NB4 (cell line): ENCODE data around the gene CDH13.

Source experiments
- DNase-seq: peaks from one replicate; pipeline ENCODE4 v3.0.0; 2010; ENCODE audit warnings: low read depth
- H3K4me3 ChIP-seq: one replicate; pipeline ENCODE4 v1.5.1; 2011; ENCODE audit warnings: mild to moderate bottlenecking, low read depth, low read length, moderate library complexity
- MYC ChIP-seq: IDR thresholded peaks from 2 replicates; pipeline ENCODE4 v1.6.1; 2011; ENCODE audit warnings: low read depth, low read length
- POLR2A ChIP-seq: IDR thresholded peaks from 2 replicates; pipeline ENCODE4 v1.6.1; 2011; ENCODE audit warnings: mild to moderate bottlenecking; ENCODE audit not compliant: insufficient read length; ENCODE audit errors: extremely low read depth
- TF ChIP-seq, protein P1 (sequence below): IDR thresholded peaks from 2 replicates; pipeline ENCODE4 v1.6.1; 2011; ENCODE audit warnings: low read depth, low read length
- TF ChIP-seq, protein P2 (sequence below): IDR thresholded peaks from one replicate; pipeline ENCODE4 v1.5.1; 2012; ENCODE audit warnings: low read depth, low read length

CDH13 gene

DNA sequence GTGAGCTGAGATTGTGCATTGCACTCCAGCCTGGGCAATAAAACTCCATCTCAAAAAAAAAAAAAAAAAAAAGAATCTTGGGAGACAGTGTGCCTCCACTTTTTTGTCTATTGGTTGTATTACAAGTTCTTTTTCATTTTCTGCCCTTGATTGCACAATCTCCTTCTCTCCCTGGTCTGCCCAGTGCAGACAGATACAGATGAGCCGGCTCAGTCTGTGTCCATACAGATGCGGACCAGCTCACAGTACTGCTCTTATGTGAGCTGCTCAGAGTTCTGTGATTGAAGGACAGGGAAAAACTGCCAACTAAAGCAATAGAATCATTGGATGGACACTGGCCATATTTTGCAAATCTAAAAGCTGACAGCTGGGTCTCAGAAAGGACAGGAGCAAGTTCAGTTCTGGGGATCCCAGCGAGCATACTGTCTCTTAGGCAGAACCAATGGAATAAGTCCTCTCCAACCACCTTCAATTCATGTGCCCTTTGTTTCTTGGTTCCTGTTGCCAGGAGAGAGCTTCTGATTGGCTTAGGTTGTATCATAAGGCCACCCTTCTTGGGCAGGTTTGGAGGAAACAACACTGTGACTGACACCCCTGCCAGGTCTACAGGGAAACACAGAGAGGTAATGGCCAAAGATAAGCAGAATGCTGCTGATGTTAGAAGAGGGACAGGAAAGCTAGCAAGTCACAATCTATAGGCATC, 685.4 kb downstream of the CDH13 start:
- no peak overlapping the region for H3K4me3 ChIP-seq
- no peak for DNase-seq
- TF ChIP-seq, protein P1, sequence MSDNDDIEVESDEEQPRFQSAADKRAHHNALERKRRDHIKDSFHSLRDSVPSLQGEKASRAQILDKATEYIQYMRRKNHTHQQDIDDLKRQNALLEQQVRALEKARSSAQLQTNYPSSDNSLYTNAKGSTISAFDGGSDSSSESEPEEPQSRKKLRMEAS: no peak
- no peak for TF ChIP-seq POLR2A
- TF ChIP-seq, protein P2, sequence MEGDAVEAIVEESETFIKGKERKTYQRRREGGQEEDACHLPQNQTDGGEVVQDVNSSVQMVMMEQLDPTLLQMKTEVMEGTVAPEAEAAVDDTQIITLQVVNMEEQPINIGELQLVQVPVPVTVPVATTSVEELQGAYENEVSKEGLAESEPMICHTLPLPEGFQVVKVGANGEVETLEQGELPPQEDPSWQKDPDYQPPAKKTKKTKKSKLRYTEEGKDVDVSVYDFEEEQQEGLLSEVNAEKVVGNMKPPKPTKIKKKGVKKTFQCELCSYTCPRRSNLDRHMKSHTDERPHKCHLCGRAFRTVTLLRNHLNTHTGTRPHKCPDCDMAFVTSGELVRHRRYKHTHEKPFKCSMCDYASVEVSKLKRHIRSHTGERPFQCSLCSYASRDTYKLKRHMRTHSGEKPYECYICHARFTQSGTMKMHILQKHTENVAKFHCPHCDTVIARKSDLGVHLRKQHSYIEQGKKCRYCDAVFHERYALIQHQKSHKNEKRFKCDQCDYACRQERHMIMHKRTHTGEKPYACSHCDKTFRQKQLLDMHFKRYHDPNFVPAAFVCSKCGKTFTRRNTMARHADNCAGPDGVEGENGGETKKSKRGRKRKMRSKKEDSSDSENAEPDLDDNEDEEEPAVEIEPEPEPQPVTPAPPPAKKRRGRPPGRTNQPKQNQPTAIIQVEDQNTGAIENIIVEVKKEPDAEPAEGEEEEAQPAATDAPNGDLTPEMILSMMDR: no peak
- TF ChIP-seq MYC: no peak

DNA sequence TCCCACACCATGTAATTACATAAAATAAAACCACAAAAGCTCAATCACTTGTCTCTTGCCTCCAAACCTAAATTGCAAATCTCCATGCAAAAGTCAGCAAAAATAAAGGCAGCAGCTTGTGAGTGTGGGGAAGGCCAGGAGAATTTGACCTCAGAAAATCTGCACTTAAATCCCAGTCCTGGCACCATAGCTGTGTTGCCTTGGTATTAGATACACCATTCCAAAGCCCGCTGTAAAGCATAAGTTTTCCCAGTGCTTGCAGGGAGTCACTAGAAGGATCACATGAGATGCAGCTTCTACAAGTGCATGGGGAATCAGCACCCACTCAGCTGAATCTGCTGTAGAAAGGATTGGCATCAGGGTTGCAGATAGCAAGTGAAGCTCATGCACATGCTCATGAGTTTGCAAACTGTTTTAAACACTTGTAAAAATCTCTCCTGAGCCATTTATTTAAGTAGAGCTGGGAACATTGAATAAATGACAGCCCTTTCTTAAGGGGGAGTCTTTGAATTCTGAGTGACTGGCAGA, 686.0 kb downstream of the CDH13 start:
- no peak overlapping the region for H3K4me3 ChIP-seq
- no peak for DNase-seq
- TF ChIP-seq, protein P1: no peak
- TF ChIP-seq POLR2A (no peak), MYC (no peak)
- TF ChIP-seq, protein P2: no peak

DNA sequence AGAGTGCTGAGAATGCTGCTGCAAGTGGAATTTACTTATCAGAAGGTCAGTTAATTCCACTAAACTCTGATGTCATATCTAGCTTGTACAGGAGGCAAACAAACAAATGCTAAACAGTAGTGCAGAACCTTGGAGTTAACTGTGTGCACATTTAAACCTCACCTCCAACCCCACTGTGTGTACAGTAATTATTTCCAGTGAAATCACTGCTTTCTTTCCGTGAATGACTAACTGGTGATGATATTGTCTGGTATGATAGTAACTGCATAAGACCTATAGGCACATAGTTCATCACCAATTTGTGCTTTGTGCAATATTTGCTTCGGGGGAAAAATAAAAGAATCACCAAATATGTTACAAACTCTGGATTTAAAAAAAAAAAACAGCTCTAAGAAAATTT, 688.5 kb downstream of the CDH13 start:
- TF ChIP-seq POLR2A: no peak
- TF ChIP-seq, protein P2: no peak
- TF ChIP-seq, protein P1: no peak
- no peak for TF ChIP-seq MYC
- H3K4me3 ChIP-seq: no peak overlapping the region
- DNase-seq: no peak

DNA sequence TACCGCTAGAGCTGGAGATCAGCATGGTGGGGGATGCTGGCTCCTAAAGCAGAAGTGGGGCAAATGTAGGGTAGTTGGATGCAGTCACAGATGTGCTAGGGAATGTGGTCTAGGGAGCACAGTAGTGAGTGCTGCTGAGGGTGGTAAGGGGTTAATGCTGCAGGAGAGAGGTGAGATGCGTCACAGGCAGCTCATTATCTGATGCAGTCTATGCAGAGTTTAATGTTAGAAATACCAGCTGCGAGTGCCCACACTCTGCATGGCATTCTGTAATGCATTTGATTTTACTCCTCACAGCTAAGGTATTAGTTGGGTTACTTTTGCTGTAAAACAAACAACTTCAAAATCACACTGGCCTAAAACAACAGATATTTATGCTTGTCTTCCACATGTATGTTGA, 689.7 kb downstream of the CDH13 start:
- H3K4me3 ChIP-seq: no peak overlapping the region
- no peak for DNase-seq
- no peak for TF ChIP-seq POLR2A
- TF ChIP-seq, protein P2: no peak
- TF ChIP-seq, protein P1: no peak

DNA sequence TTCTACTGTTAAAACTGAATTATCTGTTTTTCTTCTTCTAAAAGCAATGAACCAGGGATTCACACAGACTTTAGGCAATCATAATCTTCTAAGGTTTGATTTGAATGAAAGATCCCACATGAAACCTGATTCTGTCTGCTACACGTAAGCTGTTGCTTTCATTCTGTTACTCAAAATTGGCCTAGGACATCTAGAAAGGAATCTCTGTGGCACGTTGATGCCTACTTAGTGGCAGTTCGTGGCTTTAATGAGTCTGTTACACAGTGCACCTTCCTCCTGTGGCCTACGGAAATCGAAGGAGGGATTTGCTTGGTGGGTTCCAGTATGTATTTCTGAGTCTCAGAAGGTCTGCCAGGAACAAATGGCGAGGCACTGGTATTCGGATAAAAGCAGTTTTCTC, 691.6 kb downstream of the CDH13 start:
- TF ChIP-seq, protein P2: no peak
- no peak for TF ChIP-seq MYC
- TF ChIP-seq, protein P1: no peak
- TF ChIP-seq POLR2A: no peak
- DNase-seq: no peak
- no peak overlapping the region for H3K4me3 ChIP-seq

DNA sequence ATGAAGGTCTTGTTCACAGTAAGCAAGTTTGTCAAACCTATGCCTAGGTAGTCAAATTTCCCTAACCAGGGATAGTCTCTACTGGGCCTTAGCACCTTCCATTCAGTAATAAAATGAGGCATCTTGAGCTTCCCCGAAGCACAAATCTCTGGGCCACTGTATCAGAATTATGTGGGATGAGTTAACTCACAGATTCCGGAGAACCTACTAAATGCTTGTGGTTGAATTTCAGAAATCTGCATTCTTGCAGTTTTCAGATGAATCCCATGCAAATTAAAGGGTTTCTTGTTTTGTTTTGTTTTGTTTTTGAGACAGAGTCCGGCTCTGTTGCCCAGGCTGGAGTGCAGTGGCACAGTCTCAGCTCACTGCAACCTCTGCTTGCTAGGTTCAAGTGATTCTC, 702.2 kb downstream of the CDH13 start:
- no peak for DNase-seq
- no peak for TF ChIP-seq POLR2A
- no peak overlapping the region for H3K4me3 ChIP-seq
